ENCODE data around the gene C10orf95. TPM values are rescaled to one million over a fixed set of nuclear protein-coding genes. Genes with fewer than 3 reads are reported as not detected.

Gene C10orf95
- total and polyA plus RNA-seq, 2 of the 13 experiments (the other 11 are each of a cell fraction or from before 2014, with no cell fraction given), result 0.05 to 0.07 TPM

GRCh38 chr10:102420714-102421506 lies 30.4 kb downstream of the C10orf95 start, which contains the start of gene FBXL15 (continued):
- TF ChIP-seq, protein P1, sequence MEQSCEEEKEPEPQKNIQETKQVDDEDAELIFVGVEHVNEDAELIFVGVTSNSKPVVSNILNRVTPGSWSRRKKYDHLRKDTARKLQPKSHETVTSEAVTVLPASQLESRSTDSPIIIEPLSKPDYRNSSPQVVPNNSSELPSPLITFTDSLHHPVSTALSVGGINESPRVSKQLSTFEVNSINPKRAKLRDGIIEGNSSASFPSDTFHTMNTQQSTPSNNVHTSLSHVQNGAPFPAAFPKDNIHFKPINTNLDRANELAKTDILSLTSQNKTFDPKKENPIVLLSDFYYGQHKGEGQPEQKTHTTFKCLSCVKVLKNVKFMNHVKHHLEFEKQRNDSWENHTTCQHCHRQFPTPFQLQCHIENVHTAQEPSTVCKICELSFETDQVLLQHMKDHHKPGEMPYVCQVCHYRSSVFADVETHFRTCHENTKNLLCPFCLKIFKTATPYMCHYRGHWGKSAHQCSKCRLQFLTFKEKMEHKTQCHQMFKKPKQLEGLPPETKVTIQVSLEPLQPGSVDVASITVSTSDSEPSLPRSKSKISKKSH (CRISPR knock-in tag; IDR thresholded peaks at IDR 0.05; ENCODE audit: borderline replicate concordance), result no peak; the same call in none of the 2 replicates
- no peak; the same call in 1 of the 2 replicates for TF ChIP-seq ZNF44 (CRISPR knock-in tag; IDR thresholded peaks at IDR 0.05)
- no peak for TF ChIP-seq TAF15 (IDR thresholded peaks at IDR 0.05; ENCODE audit: low read depth, low read length, poor library complexity, severe bottlenecking)
- TF ChIP-seq ZNF121 (CRISPR knock-in tag; IDR thresholded peaks at IDR 0.05), result peak; percentile 18; the same call in 1 of the 2 replicates
- no peak; the same call in 1 of the 2 replicates for TF ChIP-seq ZBTB42 (CRISPR knock-in tag; IDR thresholded peaks at IDR 0.05)
- no peak for TF ChIP-seq HOXA7 (CRISPR knock-in tag; IDR thresholded peaks at IDR 0.05)
- no peak for TF ChIP-seq ARNT2 (CRISPR knock-in tag; IDR thresholded peaks at IDR 0.05; ENCODE audit: low read depth)
- peak; percentile 30 for TF ChIP-seq CBX1 (IDR thresholded peaks at IDR 0.05; ENCODE audit: low read depth)
- peak; percentile 70; the same call in 1 of the 2 replicates for TF ChIP-seq PRDM15 (CRISPR knock-in tag; IDR thresholded peaks at IDR 0.05)
- TF ChIP-seq ZKSCAN8 (CRISPR knock-in tag; IDR thresholded peaks at IDR 0.05; ENCODE audit: borderline replicate concordance), result 0 out of 2 replicates have a peak, but pooled peaks have one; percentile 17
- TF ChIP-seq, protein P2, sequence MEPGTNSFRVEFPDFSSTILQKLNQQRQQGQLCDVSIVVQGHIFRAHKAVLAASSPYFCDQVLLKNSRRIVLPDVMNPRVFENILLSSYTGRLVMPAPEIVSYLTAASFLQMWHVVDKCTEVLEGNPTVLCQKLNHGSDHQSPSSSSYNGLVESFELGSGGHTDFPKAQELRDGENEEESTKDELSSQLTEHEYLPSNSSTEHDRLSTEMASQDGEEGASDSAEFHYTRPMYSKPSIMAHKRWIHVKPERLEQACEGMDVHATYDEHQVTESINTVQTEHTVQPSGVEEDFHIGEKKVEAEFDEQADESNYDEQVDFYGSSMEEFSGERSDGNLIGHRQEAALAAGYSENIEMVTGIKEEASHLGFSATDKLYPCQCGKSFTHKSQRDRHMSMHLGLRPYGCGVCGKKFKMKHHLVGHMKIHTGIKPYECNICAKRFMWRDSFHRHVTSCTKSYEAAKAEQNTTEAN (CRISPR knock-in tag; conservative IDR thresholded peaks at IDR 0.05), result no peak
- peak; percentile 65 for TF ChIP-seq ZSCAN25 (CRISPR knock-in tag; IDR thresholded peaks at IDR 0.05)
- TF ChIP-seq DNMT3B (CRISPR knock-in tag; conservative IDR thresholded peaks at IDR 0.05), result no peak
- 0 out of 2 replicates have a peak, but pooled peaks have one; percentile 23 for TF ChIP-seq REL (CRISPR knock-in tag; conservative IDR thresholded peaks at IDR 0.05)
- TF ChIP-seq, protein P3, sequence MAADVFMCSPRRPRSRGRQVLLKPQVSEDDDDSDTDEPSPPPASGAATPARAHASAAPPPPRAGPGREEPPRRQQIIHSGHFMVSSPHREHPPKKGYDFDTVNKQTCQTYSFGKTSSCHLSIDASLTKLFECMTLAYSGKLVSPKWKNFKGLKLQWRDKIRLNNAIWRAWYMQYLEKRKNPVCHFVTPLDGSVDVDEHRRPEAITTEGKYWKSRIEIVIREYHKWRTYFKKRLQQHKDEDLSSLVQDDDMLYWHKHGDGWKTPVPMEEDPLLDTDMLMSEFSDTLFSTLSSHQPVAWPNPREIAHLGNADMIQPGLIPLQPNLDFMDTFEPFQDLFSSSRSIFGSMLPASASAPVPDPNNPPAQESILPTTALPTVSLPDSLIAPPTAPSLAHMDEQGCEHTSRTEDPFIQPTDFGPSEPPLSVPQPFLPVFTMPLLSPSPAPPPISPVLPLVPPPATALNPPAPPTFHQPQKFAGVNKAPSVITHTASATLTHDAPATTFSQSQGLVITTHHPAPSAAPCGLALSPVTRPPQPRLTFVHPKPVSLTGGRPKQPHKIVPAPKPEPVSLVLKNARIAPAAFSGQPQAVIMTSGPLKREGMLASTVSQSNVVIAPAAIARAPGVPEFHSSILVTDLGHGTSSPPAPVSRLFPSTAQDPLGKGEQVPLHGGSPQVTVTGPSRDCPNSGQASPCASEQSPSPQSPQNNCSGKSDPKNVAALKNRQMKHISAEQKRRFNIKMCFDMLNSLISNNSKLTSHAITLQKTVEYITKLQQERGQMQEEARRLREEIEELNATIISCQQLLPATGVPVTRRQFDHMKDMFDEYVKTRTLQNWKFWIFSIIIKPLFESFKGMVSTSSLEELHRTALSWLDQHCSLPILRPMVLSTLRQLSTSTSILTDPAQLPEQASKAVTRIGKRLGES (CRISPR knock-in tag; IDR thresholded peaks at IDR 0.05; ENCODE audit: borderline replicate concordance), result no peak
- no peak for TF ChIP-seq NBN (conservative IDR thresholded peaks at IDR 0.05)
- TF ChIP-seq NCOR1 (IDR thresholded peaks at IDR 0.05; ENCODE audit: borderline replicate concordance, low read length), result peak; percentile 6; the same call in 1 of the 2 replicates
